Activated CD4-positive, alpha-beta T cell treated with anti-CD3 and anti-CD28 coated beads, Interleukin-2, amount 50 U/mL, for 48 hours (primary cell): ENCODE measurements around the gene HOMER2.
"Not testable (repeated sequence)": the region's sequence is repeated elsewhere in the genome, so short reads cannot be mapped to it uniquely, and the experiment has no call there.

ENCODE experiments used
- DNase-seq, 2 experiments: peaks; one replicate each; pipeline ENCODE4 v3.0.0-alpha.2; 2020

Gene HOMER2

DNA sequence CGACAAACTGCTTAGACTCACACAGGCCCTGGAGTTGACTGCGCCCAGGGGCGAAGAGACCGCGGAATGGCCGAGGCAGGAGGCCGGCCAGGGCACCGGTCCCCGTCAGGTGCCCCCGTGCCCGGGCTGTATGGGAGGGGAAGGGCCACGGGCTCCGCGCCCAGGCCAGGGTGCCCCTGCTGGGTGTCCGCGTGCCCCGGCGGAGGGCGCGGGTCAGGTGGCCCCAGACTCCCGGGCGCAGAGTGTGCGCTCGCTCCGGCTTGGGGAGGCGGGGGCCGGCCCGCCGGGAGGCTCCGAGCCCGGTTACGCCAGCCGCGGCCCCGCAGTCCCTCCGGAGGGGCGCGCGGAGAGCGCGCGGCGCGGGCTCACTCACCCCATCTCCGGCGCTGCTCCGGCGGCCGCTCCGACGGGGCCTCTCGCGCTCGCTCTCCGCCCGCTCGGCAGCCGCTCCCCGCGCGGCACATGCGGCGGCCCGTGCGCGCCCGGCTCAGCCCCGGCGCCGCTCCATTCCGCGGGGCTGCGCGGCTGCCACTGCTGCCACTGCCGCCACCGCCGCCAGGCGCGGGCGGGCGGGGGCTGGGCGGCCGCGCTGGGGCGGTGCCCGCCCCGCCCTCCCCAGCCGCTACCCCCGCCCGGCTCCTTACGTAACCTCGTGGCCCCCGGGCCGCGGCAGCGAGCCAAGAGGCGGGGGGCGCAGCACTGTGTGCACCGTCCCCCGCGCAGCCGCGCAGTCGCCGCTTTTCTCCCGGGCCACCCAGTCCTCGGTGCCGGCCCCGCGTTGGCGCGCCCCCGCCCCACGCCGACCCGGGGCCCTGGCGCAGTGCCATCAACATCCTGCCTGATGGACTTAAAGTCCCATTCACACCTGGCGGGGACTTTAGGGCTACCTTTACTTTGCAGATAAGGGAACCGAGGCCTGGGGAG, at the start of gene HOMER2:
HOMER2 (minus strand) TSS at position 563 of the 924 bp plus-strand sequence; CDS start at position 378, 185 bp downstream.
- DNase-seq: peak; percentile 16 to 18

DNA sequence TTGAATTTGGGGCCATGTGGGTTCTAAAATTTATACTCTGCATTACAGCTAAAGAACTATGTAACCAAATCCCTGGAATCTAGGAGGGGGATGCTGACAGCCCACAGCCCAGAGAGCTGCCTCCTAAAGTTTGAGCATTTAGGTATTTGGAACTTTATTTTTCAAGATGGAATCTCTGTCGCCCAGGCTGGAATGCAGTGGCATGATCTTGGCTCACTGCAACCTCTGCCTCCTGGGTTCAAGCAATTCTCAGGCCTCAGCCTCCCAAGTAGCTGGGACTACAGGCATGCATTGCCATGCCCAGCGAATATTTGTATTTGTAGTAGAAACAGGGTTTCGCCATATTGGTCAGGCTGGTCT, 48.1 kb upstream of the HOMER2 start:
- DNase-seq: not testable (repeated sequence)

DNA sequence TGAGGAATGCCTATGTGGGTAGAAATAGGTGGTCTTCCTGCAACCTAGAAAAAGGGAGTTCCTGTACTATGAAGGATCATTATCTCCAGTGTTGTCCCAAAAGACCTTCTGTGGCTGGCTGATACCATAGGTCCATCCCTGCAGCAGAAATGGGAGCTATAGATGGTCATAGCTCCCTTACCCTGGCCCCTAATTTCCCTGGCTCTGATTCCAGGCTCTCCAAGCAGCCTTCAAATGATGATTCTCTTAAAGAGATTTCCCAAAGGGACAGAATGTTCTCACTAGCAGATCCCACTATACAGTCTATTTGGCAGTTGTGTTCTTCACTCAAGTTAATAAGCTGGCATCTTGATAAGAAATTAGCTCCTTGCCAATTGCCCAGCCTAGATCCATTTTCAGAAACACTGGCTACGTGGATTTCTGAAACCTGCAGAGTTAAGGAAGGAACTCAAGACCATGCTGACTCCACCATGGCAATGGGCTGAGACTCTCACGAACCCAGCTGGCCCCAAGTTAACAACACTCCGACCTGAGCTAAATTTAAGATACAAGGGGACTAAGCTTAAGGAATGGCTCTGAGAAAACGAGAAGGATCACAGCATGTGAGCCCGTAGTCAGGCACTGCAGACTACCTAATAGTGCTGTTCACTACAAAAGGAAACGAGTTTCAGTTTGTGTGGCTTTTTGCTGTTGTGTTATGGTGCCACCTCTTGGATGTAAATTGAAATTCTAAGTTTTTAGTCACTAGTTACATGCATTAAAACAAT, 47.6 kb upstream of the HOMER2 start:
- DNase-seq: peak; percentile 13 to 21

DNA sequence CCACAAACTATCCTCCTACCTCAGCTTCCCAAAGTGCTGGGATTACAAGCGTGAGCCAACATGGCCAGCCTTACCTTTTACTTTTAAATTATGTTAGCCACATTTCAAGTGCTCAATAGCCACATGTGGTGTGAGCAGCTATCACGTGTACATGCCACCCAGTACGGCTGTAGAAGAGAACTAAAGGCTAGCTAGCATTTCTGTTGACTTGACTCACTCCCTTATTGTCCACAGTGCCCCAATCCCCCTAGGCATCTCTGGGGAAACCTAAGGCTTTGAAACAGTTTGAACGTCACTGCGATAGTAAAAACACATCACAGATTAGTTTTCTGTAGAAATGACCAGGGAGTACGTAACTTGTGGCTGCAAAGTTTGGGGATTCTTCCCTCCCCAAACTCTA, 46.9 kb upstream of the HOMER2 start:
- DNase-seq: no peak

GRCh38 chr15:82995938-82996337, 43.4 kb upstream of the HOMER2 start:
- no peak for DNase-seq

GRCh38 chr15:82995076-82995475, 42.6 kb upstream of the HOMER2 start:
- DNase-seq: no peak

DNA sequence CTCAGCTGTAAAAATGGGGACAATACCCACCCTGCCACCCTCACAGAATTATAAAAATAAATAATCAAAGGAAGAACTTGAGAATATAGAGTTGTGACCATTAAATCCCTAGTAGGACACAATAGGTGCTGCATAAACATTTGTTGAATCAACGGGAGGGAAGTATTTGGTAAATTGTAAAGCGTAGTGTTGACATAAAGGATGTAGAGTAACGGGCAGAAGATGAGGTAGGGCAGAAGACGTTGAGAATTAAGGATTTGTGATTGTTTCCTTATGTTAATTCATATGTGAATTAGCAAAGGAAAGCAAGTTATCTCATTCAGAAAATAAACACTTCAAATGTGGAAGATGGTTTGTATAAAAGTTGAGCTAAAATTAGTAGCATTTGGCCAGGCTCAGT, 40.6 kb upstream of the HOMER2 start:
- DNase-seq: no peak

DNA sequence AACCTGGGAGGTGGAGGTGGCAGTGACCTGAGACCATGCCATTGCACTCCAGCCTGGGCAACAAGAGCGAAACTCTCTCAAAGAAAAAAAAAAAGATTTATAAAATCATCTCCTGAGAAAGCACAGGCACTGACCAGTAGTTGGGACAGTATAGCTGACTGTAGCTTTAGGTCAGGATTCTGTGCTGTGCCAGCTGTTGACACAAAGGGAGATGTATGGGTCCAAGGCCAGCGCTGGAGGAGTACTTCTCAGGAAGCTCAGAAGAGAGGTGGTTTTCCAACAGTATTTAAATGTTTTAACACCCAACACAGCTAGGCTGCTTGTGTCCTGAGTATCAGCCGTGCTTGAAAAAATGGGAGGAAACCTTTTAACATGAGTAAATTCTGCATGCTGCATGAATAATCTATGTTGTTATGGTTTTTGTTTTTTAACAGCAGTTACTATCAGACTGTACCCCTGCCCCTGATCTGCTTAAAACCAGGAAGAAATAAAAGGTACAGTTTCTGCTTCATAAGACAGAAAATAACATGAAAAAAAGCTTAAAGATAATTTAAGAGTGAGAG, 40.0 kb upstream of the HOMER2 start:
- no peak for DNase-seq

DNA sequence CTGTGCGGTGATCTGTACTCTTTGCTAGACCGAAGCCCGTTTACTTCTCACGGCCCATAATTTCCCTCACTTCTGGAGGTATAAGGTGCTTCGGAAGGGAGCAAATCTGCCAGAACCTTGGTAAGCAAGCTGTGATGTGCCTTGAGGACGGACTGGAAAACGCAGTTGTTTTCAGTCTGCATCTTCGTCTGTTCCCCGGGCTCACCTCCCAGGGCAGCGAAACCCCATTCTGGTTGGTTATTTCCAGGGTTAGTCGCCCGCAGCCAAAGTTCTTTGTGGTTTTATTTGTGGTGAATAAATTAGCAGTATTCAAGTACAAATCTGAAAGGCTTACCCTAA, 33.9 kb upstream of the HOMER2 start:
- no peak for DNase-seq

DNA sequence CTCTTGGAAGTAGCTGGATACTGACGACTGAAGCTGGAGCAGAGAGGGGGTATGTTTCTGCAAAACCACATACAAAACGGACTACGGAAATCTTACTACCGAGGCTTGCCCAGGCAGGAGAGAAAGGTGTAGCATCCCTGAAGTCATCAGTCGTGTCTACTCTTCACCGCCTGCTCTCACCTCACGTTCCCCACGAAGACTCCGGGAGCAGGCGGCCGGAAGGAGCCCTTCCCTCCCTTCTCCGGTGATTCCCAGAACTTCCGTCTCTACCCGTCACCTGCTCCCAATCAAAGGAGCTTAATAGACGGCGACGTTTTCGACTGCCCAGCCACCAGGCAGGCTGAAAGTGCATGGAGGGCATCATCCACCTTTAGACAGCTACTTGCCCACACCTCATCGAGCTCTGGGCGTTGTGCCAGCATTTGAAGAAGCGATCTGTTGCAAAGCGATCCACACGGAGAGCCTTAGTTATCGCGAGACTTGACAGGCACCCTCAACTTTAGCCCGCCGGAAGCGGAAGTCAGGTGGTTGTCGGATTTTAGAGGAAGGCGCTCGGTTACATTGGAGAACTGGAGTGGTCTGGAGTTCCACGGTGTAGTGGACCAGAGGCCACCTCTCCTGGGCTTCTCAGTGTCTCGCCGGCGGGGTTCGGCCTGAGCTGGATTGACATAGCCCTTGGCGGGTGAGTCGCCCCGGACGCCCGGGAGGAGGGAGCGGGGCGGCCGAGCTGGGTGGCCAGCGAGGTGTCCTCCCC, 33.3 kb upstream of the HOMER2 start, which contains the start of gene RAMAC:
RAMAC (plus strand) TSS at position 523 of the 754 bp plus-strand sequence. CDS start 2,809 bp downstream, outside the sequence.
- DNase-seq: peak; percentile 90 to 92

- no peak for DNase-seq
Observed at GRCh38 chr15:82980981-82981380, 28.5 kb upstream of the HOMER2 start.

GRCh38 chr15:82979726-82980125, 27.2 kb upstream of the HOMER2 start:
- no peak for DNase-seq

GRCh38 chr15:82978438-82978837, 25.9 kb upstream of the HOMER2 start:
- no peak for DNase-seq

GRCh38 chr15:82977076-82977475, 24.6 kb upstream of the HOMER2 start:
- no peak for DNase-seq

GRCh38 chr15:82972990-82973389, 20.5 kb upstream of the HOMER2 start:
- no peak for DNase-seq

DNA sequence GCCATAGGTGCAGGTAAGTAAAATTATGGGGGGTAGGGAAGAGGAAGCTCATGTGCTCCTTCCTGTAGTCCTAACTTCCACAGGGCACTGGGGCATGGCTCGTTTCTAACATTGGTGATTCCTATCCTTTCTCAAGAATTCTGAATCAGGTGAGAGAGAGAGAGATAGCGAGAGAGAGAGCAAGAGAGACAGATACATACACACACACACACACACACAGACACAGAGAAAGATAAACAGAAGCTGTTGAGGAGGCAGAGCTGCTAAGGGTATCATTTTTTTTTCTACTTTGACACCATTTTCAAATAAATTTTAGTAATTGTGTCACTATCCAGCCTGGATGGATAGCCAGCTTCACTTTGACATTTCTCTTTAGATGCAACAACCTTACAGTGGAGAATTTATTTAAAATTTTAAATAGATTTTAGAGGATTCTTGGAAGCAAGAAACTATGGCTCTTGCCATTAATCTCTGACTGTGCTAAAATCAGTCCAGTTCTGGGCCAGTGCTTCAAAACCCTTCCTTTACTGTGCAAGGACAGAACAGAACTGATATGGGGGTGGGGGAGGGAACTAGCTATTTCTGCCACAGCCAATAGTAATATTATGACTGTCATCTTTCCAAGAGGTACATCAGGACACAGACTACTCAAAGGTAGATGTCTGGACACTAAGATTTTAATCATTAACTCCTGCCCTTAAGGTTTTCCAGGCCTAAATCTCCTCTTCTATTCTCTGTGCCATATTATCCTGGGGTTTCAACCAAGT, 18.9 kb upstream of the HOMER2 start:
- DNase-seq: no peak

- DNase-seq: no peak
Observed at GRCh38 chr15:82970696-82971095, 18.2 kb upstream of the HOMER2 start.

GRCh38 chr15:82970078-82970686, 17.7 kb upstream of the HOMER2 start:
- no peak for DNase-seq

- DNase-seq: no peak
Observed at GRCh38 chr15:82969353-82969752, 16.8 kb upstream of the HOMER2 start.

- no peak for DNase-seq
Observed at GRCh38 chr15:82968066-82968465, 15.5 kb upstream of the HOMER2 start.

DNA sequence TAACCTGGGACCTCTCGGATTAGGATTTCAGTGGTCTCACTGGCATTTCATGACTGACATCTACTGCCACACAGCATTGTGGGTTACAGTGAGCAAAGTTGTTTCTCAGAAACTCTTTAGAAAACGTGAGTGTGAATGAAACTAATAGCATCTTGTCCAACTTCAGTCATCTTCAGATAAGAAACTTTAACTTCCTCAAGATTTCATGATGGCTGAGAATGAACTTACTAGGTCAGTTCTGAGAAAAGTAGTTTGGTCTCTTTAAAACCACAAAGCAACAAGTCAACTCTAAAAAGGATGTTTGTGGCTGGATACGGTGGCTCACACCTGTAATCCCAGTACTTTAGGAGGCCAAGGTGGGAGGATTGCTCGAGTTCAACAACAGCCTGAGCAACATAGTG, 14.2 kb upstream of the HOMER2 start:
- DNase-seq: peak in 1 of 2 experiments; percentile 30

DNA sequence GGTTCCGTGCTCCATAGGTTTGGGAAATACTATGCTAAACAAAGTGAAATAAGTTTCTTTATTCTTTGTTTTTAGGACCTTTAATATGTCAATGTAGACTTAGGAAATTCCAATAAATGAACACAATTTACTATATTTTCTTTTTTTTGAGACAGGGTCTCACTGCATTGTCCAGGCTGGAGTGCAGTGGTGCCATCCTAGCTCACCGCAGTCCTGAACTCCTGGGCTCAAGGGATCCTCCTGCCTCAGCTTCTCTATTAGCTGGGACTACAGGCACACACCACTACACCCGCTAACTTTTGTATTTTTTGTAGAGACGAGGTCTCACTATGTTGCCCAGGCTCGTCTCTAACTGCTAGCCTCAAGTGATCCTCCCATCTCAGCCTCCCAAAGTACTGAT, 12.4 kb upstream of the HOMER2 start:
- no peak for DNase-seq
